NOMO-1 (cell line): ENCODE results near the gene SLC1A7.

ENCODE experiments used
- DNase-seq, 2 experiments: peaks; one replicate each; lab custom pipeline; 2025; ENCODE audit not compliant: unreplicated experiment in 2 of 2; lab: John Stamatoyannopoulos, UW

The SLC1A7 gene

DNA sequence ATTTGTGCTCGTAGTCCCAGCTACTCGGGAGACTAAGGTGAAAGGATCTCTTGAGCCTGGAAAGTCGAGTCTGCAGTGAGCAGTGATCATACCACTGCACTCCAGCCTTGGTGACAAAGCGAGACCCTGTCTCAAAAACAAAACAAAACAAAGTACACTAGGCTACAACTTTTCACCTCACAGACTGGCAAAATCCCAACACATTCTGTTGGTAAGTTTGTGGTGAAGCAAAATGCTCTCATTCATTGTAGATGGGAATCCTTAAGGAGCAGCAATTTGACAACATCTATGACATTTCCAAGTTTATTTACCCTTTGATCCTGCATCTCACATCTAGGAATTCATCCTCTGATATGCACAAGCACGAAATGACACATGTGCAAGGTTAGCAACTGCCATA is 20.2 kb upstream of the SLC1A7 start:
- DNase-seq: no peak

DNA sequence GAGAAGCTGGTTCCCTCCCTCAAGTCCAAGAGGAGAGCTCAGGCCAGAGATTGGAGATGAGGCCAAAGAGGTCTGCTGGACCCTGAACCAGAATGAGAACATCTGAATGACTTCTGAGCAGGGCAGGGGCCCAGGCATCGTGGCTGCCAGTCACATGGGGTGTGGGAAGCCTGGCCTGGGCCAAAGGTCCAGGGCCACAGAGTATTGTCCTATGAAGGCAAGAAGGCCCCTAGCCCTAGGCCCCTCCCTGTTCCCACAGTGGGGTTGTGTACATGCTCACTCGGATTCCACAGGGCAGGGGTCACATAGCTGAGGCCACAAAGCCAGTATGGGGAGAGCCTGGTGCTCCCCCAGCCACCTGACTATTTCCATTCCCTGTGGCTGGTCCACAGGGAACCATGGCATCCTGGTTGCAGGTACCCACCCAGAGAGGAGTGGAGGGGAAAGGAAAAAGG is 18.5 kb upstream of the SLC1A7 start:
- DNase-seq: no peak

DNA sequence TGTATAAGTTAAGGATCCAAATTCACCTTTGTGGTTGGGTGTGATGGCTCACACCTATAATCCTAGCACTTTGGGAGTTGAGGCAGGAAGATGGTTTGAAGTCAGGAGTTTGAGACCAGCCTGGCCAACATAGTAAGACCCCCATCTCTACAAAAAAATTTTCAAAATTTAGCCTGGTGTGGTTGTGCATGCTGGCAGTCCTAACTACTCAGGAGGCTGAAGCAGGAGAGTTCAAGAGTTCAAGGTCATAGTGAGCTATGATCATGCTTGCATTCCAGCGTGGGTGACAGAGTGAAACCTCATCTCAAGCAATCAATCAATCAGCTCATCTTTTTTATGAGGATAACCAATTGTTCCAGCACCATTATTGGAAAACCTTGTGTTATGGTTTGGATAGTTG is 16.5 kb upstream of the SLC1A7 start:
- no peak for DNase-seq

DNA sequence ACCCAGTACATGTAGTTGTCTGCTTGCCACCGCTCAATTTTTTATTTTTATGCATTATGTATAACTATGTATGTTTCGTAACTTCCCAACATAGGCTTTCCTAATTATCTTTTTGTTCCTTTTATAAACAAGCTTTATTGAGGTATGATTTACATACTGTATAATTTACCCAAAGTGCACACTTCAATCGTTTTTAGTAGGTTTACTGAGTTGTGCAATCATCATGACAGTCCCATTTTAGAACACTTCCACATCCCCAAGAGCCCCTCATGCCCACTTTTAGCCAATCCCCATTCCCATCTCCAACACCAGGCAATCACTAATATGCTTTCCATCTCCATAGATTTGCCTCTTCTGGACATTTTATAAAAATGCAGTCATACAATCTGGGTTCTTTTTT is 14.3 kb upstream of the SLC1A7 start:
- DNase-seq: no peak

DNA sequence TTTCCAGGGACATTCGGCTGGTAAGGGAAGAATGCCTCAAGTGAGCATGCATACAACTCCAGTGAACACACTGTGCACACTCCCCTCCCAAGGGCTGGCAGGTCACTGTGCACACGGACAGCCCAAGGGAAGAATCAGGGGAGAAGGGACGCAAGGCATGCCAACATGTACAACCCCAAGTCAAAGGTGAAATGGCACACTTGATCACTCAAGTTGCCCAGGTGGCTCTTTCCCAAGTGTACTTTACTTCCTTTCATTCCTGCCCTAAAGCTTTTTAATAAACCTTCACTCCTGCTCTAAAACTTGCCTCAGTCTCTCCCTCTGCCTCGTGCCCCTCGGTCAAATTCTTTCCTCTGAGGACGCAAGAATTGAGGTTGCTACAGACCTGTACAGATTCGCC is 13.5 kb upstream of the SLC1A7 start:
- DNase-seq: no peak

DNA sequence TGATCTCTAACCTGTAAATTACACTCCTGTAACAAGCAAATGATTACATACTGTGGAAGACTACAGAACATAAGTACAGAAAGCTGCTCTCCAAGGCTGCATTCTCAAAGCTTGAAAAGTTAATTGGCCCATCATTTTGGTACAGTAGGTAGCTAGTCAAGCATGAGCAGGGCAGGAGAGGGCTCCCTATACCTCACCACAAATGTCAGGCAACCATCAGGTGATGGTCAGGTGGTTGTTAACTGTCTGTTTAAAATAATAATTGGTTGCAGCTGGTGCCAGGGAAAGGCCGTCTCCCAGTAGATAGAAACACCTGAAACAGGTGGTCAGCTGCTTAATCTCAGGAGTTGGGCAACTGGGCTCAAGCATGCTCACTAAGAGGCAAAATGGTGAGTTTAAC is 13.1 kb upstream of the SLC1A7 start:
- DNase-seq: no peak

DNA sequence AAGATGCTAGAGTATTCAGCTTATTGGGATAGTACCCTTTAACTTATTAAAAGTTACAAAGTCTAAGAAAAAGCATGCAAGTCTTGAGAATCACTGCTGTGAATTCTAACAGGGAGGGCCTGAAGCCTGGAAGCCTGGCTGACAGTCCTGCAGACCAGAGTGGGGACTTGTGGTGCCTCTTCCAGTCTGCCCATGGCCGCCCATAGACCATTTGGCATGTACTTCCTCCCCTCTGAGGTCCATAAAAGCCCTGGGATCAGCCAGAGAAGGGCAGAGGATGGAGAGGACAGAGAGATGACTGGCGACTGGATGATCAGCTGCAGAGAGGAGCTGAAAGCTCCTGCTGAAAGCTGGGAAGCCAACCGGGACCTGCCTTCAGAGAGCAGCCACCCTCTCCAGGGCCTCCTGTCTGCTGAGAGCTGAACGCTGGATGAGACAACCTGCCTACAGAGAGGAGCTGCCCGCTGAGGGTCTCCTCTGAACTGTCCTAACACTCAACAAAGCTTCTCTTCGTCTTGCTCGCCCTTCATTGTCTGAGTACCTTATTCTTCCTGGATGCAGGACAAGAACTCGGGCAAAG is 12.5 kb upstream of the SLC1A7 start:
- no peak for DNase-seq

DNA sequence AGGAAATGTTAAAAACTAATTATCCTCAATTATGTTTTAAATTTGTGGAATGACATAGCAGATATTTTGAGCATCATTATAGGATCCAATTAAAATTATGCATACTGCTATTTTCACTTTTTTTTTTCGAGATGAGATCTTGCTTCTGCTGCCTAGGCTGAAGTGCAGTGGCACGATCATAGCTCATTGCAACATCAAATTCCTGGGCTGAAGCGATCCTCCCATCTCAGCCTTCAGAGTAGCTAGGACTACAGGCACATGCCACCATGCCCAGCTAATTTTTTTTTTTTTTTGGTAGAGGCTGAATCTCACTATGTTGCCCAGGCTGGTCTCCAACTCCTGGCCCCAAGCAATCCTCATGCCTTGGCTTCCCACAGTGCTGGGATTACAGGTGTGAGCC is 11.3 kb upstream of the SLC1A7 start:
- no peak for DNase-seq

DNA sequence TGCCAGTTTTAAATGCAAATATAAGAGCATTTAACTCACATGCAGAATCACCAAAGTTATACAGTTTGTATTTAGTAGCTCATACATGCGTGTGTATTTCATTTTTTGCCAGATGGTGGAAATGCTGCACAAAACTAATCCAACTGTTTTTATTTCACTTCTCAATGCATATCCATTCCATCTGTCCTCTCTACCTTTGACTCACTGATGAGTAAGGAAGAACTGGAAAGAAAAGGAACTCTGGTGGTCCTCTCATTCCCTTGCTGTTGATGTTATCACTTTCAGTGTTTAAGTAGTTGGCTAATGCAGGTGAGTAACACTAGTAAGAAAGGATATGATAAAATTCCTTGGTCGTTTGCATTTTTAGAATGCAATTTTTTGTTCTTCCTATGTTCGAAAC is 5.7 kb upstream of the SLC1A7 start:
- no peak for DNase-seq

DNA sequence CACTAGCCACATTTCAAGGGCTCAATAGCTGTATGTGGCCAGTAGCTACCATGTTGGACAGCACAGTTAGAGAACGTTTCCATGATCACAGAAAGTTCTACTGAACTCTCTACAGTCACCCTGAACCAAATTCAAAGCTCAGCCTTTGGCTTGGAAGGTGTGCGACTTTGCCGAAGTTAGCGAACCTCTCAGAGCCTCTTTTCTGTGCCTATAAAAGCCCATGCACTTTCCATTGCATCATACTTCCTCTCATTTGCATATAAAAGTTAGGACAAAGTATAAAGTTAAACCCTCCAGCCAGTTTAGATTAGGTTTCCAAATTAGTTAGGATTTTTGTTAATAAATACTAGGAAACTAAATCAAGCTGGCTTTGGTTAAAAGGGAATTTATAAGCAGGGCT is 4.7 kb upstream of the SLC1A7 start:
- DNase-seq: no peak

DNA sequence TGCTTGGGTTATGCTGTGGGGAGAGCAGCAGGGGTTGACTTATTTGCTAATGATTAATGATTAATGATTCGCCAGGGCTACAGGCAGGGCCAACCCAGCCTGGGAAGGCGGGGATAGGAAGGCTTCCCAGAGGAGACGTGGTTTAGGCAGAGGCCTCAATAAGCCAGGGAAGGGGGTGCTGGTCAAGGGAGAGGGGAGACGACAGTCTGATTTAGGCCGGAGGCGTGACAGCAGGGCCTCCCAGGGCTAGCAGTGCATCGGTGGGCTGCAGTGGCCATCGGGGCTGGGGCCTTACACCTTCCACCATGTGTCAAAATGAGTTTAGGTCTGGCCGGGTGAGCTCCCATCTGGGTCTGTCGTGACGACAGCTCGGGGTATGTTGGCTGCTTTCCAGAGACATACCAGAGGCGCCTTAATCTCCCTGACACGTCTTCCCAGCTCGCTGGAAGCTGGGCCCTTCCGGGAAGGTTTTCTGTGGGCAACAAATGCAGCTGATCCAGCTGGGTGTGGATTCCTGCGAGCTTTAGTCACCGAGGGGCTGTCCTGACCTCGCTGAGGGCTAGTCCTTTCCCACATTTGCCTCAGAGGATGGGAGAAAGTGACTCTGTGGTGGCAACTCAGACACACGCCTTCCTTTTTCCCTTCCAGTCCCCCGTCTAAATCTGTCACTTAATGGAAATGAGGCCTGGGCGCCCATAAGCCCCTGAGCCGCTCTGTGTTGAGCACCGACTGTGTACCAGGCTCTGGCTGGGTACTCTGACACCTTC is 3.7 kb upstream of the SLC1A7 start:
- DNase-seq: no peak

DNA sequence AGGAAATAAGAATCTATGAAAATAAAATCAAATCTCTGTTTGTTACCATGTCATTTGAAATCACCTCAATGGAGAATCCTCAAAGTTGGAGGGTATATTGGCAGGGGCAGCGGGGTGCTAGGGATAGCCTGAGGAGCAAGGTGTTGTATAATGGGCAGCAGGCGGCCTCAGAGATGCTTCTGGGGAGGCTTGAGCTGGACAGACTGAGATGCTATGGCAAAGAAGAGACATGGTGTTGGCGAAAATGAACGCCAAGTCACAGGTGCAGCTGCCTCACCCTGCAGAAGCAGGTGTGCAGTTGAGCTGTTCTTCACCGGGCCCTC is 3.1 kb upstream of the SLC1A7 start:
- no peak for DNase-seq

DNA sequence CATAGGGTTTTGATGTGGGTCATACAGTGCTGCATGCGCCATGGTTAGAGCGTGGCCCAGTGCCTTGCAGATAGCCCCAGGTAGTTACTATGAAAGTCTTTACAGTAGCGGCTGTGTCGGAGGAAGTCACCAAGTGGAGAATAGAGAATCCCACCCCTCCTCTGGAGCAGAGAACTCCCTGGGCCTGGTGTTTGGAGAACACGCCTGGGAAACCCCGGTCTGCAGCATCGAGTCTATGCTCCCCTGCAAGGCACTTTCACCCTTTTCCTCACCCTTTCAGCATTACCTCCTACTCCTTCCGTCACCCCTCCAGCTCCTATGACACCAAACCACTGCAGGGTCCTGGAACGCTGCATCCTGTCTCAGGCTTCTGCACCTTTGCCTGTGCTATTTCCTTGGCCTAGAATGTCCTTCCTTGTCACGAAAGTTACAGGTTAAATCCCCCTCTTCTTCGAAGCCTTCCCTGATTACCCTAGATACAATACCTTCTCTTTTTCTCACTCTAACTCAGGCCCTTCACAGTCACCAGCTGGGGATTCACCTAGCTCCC is 2.7 kb upstream of the SLC1A7 start:
- no peak for DNase-seq

DNA sequence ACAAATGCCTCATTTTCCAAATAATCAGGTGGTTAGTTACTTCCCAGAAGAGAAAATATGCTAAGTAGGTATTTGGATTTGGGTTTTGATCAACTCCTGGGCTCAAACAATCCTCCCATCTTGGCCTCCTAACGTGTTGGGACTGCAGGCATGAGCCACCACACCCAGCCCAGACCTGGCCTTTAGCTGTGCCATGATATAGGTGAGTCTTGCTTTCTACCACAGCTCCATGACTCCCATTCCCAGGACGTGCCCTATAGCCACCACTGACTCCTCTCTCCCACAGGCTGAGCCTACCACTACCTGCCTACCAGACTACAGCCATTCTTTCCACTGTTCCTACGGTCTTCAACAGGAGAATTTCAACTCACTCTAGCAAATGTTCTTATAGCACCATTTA is 1.8 kb upstream of the SLC1A7 start:
- DNase-seq: no peak

DNA sequence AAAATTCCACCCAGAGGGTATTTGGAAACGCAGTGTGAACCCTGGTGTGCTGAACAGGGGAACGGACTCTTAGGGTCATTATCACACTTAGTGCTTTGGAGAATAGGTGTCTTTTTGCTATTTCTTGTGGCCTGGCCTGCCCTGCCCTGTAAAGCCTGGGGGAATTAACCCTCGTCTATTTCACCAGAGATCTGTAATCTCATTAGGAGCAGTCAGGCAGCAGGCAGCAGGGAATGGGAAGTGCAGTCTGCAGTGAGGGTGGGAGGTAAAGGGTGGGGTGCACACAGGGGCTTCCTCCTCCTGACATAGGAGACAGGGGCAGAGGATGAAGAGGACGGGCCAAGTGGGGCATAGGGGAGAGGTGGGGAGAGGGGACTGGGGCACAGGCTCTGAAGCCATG is 1.1 kb upstream of the SLC1A7 start:
- no peak for DNase-seq

DNA sequence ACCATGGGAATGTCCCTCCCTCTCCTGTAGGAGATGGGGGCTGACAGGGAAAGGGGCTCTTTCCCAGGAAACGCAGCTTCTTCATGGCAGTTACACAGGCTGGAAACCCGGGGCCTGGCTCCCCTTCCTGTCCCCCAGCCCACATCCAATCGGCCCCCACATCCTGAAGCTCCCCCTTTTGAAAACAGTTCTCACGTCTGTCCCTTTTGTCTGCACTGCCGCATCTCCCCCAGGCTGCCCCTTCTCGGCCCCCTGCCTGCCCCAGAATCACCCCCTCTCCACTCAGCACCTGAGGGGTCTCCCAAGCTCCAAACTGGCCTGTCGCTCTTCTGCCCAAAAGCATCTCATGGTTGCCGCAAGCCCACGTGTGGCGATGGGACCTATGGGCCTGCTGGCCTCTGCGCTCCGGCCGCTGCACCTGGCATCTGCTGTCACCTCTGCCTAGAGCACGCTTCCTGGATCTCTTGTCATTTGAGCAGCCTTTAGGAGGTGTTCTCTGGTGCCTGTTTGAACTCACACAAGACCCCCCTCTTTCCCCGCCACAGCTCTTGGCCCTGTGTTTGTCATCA is 867 bp downstream of the SLC1A7 start:
- DNase-seq: no peak

DNA sequence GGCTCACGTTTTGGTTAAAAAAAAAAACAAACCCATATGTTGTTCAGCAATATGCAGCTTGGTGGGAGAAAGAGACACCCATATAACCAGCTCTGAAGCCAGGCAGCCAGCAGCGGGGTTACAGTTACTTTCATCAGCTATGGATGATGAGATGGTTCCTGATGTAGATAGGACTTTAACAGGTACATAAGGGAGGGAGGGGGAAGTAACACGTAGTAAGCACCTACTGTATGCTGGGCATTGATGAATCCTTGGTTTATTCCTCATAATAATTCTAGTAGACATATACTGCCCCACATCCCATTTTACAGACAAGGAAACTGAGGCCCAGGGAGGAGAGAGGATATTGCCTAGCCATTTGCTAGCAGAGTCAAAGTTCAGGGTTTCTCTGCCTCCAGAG is 2.0 kb downstream of the SLC1A7 start:
- DNase-seq: no peak

DNA sequence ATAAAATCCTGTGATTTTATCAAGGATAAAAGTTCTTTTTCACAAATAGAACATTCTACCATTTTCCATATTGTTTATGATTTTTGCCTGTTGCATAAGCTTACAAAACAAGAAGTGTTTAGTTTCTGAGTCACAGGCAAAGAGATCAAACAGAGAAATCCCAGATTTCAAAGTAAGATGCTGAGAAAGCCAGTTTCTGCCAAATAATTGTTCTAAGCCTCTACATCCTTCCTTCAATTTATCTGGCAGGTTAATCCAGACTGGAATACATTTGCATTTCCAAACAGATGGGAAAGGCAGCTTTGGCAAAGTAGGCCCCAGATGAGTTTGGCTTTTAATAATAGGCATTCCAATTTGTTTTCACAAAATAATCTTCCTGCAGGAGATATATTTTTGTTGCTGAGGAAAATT is 2.5 kb downstream of the SLC1A7 start:
- no peak for DNase-seq

DNA sequence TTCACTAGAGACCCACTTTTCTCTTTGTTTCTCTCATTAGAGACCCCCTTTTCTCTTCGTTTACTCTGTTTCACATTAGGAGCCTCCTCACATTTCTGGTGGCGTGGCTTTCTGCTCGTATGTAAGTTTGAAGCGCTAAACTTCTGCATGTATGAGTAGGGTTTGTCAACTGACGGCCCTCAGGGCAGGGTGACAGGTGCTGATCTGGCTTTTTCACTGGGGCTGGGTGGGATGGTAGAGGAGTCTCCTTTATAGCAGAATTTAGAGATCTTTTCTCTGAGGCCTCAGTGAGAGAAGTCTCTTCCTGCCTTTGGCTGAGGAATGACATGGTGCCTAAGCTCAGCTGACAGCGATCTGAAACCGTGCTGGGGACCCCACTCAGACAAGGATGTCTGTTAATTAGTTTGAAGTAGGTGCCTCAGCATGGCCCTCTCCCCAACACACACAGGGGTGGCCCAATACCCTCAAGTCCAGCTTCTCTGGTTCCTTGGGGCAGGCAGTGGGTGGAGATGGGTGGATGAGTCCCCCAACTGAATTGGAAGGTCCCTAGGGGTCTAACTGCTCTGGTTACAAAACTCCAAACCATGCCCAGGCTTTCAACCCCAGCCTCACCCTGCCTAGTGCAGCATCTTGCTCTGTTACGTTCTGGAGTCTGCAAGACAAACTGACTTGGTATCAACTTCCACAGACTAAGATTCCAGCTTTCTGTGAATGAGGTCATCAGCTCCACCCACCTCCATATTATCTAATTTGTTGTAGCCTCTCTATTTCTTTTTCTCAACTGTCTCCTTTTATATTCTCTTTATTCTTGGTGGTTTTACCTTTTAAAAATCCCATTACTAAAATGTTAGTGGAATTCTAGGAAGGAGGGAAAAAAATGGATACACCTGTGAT is 3.2 kb downstream of the SLC1A7 start:
- DNase-seq: no peak

DNA sequence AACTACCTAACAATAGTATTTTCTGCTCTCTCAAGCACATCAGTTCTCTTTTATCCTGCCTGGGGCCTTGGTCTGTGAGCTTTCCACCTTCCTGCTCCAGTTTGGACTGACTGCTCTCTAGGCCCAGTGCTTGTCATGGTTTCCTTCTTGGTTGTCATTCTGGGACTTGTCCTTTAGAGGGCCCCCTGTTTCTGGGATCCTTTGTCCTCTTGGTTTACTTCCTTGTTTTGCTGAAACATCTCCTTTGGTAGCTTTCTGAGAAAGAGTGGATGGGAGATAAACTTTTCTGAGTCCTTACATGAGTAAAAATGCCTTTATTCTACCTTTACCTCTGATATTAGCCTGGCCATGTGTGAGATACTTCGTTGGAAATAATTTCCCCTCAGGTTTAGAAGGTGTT is 4.7 kb downstream of the SLC1A7 start:
- no peak for DNase-seq

DNA sequence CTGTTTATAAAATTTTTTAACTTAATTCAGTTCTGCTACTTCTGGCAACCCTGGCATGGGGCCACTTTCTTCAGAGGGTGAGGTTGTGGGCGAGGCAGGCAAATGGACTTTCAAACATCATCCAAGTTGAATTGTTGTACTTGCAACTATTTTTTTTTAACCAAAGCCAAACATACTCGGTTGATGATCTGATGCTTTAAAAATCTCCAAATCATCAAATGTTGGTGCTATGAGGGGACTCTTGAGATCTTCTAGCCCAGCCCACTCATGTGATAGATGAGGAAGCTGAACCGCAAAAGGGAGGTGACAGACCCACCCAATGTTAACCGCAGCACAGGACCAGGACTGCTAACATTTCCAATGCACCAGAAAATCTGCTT is 6.7 kb downstream of the SLC1A7 start:
- DNase-seq: peak in 1 of 2 experiments; percentile 2
